GDM1 (cell line): ENCODE results near the gene SCNN1G.
"Not testable (repeated sequence)": the region's sequence is repeated elsewhere in the genome, so short reads cannot be mapped to it uniquely, and the experiment has no call there.

Experiments
- DNase-seq: peaks from one replicate; lab custom pipeline; 2025; lab: John Stamatoyannopoulos, UW

Gene SCNN1G

DNA sequence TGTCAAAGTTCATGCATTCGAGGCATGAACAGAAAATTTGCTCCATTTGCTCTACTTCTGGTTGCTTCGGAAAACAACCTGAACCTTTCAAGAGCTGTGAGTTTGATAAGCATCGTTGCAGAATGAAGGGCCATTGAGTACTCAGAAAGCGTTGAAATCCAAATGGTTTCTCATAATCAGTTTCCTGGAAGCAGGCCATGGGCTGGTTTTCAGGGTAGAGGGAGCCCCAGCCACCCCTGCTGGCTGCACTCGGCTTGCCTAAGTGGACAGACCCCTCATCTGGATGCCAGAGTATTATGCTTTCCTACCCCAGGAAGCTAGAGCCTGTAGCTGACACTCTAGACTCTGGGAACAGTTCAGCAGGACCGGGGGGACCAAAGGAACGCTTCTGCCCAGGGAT lies 24.4 kb downstream of the SCNN1G start:
- no peak for DNase-seq

DNA sequence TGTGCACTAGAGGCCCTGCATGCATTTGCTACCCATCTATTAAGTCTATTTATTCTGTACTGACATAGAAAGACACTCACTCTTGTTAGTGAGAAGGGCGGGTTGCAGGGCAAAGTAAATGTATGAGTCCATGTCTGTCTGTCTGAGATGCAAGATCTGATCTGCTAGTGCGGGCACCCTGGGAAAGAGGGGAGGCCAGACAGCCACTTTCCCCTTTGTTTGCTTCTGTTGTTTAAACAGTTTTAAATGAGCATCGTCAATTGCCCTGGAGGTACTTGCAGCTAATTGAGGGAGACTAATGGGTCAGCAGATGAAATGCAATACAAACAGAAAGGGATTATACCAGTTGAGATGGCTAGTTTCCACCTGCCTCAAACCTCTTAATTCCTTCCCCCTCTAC lies 24.9 kb downstream of the SCNN1G start:
- DNase-seq: no peak

DNA sequence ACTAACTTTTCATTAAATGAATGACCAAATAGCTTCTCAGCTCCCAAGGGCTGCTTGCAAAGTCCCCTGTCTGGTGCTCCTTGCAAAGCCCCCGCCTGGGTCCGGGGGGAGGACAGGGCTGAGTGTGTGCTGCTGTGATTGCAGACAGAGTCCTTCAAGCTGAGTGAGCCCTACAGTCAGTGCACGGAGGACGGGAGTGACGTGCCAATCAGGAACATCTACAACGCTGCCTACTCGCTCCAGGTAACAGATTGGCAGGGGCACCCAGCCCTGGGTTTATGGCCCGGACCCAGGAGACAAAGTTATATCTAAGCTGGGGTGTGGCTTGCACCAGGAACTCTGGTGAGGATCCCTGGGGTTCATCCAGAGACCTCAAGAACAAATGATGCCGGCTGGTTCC lies 27.1 kb downstream of the SCNN1G start:
- no peak for DNase-seq

DNA sequence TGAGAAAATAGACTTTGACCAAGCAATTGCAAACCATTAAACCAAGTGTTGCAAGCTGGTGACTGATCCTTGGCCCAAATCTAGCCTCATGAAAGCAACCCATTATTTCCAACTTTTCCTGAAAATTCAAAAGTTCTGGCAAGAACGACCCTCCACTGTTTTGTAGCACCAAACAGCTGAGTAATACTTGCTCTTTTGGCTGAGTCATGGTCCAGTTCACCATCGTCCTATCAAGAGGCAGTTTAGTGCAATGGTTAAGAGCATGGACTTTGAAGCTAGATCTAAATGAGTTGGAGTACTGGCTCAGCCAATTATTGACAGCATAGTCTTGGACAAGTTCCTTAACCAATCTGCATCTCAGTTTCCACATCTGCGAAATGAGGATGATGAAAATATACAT lies 31.3 kb downstream of the SCNN1G start:
- DNase-seq: no peak

DNA sequence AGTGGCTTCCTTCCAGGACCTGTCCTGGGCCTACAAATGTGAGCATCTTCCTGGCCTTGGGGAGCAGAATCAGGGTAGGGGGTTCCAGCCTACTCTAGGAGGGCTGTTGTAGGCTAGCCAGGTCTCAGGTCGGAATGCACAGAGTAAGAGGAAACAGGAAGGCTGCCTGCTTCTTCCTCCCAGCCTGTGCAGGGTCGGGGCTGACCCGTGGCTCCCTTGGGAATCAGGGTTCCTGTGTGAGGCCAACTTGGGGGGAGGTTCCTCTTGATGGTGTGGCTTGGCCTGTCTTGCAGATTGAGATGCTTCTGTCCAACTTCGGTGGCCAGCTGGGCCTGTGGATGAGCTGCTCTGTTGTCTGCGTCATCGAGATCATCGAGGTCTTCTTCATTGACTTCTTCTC lies 32.3 kb downstream of the SCNN1G start:
- DNase-seq: no peak

DNA sequence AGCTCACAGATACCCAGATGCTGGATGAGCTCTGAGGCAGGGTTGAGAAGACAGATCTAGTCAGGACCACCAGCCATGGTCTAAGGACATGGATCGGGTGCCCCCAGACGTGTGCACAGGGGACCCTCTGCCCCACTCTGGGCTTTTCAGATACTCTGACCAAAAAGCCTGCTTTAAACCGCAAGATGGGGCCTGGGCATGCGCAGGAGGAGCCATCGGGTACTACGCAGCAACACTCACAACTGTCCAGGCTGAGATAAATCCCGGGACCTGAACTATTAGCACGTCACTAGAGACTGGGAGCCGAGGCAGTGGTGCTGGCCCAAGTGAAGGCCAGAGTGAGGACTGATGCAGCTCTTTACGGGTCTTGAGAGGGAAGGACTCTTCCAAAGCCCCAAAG lies 32.9 kb downstream of the SCNN1G start:
- no peak for DNase-seq

DNA sequence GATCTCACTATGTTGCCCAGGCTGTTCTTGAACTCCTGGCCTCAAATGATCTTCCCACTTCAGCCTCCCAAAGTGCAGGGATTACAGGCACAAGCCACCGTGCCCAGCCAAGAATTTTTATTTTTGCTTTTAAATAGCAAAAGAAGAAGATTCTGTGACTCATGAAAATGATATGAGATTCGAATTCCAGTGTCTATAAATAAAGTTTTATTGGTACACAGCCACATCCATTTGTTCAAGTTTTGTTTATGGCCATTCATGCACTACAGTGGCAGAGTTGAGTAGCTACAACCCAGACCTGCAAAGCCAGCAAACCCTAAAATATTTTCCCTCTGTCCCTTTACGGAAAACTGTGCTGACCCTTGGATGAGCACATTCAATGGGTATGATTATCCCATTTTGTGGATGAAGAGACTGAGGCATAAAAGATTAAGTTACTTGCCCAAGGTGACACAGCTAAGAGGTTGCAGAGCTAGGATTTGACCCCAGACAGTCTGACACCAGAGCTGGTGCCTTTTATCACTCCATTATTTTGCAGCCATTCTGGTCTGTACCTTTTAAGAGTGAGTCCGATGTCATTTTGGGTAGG lies 34.2 kb downstream of the SCNN1G start:
- no peak for DNase-seq

DNA sequence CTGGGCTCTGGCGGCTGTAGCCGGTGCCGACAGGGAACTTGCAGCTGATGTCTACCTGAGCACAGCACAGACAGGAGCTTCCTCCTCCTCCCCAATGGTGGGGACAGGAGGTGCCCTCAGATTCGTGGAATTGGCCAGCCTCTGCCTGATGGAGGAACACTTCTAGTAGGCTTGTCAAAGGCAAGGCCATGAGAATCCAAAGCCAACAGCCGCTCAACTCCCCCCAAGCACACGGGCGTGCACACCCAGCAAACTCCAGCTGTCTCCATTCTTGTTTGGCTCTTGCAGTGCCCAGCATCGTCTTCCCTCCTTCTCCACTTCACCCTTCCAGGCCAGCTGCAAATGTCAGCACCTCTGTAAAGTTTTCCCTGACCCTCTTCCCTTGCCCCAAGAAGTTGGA lies 35.1 kb downstream of the SCNN1G start:
- no peak for DNase-seq

DNA sequence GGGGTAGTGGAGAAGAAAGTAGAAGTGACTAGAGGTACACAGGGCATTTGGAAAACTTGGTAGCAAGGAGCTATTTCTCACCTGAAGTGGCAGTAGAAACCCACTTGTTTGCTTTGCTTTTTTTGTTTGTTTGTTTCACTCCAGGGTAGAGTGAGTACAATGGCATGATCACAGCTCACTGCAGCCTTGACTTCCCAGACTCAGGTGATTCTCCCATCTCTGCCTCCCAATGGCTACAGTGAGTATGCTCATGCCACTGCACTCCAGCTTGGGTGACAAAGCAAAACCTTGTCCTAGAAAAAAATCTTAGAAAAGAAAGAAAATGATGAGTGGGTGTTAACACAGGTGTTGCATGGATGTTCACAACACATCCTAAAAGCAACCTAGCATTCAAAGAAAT lies 40.4 kb downstream of the SCNN1G start:
- no peak for DNase-seq

DNA sequence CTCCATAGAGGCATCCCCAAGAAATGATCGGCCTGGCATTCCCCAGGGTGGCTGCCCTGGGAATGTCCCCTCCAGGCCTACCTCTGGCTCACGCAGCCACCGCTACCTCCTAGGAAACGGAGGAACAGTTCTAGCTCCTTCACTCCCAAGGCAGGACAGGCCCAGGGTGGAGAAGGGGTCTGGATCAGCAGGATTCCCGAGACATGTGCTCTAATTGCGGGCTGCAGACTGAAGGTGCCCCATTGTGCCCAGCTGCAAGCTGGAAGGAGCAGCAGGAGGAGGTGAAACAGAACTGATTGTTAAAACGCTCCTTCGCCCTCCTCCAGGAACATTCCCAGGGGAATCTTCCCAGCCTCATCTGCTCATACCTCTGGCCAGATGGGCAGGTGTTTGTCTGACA lies 40.8 kb downstream of the SCNN1G start:
- DNase-seq: no peak

DNA sequence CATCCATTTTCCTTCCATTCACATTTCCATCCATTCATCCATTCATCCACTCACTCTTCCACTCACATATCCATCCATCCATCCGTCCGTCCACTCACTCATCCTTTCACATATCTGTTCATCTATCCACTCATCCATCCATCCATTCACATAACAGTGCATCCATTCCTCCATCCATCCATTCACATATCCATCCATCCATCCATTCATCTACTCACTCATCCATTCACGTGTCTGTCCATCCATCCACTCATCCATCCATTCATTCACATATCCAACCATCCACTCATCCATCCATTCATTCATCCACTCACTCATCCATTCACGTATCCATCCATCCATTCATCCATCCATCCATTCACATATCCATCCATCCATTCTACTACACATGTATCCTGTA lies 42.6 kb downstream of the SCNN1G start:
- no peak for DNase-seq

DNA sequence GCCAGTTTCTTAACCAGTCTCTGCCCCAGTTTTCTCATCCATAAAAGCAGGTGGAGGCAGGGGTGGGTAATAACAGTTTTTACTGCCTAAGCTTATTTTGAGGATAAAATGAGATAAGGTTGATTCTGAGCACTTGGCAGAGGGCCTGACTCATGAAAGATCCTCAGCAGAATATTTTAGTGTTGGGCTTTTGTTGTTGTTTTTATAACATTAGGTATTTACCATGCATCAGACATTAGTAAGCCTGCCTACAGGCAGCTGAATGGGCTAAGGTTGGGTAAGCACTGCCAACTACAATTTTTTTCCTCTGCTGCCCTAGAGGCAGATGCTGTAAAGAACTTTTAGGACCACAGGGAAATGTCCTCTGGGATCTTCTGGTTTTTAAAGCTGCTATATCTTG lies 43.1 kb downstream of the SCNN1G start:
- DNase-seq: no peak

DNA sequence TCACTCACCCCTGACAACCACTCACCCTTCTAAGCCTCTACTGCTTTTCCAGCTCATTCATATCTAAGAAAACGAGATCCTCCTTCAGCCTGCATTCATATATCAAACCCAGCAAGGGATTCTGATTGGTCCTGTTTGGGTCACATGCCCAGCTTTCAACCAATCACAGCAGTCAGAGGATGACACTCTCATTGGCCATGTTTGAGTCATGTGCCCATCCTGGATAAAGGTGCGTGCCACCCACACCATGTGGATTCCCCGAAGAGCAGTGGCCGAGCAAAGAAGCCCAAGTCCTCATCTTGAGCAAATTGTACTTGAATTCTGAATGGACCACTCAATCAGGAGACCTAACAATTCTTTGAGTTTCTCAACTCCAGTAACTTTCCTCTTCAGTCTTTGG lies 45.0 kb downstream of the SCNN1G start:
- no peak for DNase-seq

DNA sequence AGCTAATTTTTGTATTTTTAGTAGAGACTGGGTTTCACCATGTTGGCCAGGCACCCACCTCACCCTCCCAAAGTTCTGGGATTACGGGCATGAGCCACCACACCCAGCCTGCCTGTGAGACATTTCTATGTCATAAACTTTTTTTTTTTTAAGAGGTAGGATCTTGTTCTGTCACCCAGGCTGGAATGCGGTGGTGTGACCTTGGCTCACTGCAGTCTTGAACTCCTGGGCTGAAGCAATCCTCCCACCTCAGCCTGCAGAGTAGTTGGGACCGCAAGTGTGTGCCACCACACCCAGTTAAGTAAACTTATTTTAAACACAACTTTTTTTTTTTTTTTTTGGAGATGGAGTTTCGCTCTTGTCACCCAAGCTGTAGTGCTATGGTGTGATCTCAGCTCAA lies 47.2 kb downstream of the SCNN1G start:
- DNase-seq: no peak

DNA sequence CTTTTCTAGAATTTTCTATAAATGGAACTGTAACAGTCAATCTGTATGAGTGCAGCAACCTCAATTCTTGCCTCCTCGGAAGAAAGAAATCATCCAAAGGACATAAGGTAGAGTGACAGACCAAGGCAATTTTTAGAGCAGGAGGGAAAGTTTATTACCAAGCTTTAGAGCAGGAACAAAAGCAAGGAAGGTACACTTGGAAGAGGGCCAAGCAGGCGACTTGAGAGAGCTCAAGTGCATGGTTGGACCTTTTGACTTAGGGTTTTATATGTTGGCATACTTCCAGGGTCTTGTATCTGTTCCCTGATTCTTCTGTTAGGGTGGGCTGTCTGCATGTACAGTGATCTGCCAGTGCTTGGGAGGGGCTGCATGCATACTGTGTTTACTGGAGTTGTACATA lies 50.3 kb downstream of the SCNN1G start:
- DNase-seq: no peak

DNA sequence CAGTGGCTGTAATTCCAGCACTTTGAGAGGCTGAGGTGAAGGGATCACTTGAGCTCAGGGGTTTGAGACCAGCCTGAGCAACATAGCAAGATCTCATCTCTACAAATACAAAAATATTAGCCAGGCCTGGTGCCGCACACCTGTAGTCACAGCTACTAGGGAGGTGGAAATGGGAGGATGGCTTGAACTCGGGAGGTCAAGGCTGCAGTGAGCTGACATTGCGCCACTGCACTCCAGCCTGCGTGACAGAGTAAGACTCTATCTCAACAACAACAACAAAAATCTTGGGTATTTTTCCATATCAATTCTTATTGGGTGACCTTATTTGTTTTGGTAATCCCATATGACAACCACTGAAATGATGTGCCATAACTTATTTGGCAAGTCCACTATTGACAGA lies 52.6 kb downstream of the SCNN1G start:
- DNase-seq: no peak

DNA sequence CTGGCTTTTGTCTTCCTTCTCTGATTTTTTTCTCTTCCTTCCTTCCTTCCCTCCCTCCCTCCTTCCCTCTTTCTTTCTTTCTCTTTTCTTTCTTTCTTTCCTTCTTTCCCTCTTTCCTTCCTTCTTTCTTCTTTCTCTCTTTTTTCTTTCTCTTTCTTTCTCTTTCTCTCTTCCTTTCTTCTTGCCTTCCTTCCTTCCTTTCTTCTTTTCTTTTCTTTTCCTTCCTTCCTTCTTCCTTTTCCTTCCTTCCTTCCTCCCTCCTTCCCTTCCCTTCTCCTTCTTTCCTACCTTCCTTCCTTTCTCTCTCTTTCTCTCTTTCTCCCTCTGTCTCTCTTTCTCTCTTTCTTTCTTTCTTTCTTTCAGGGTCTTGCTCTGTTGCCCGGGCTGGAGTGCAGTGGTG lies 54.4 kb downstream of the SCNN1G start:
- no peak for DNase-seq

DNA sequence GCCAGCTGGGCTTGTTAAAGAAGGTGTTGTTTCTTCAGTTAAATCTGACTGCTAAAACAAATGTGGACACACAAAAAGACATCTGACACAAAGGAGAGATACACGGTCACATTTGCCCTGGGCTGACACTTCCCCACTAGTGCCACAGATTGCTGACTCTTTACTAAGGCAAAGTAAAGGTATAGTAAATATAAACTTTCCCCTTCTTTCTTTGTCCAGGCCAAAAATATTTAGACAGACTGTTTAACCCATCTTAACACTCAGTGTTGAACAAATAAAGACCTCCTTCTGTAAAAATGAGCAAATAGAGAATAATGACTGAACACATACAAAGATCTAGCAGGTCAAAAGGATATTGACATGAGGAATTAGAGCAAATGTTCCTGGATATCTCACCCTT lies 58.4 kb downstream of the SCNN1G start:
- DNase-seq: no peak

DNA sequence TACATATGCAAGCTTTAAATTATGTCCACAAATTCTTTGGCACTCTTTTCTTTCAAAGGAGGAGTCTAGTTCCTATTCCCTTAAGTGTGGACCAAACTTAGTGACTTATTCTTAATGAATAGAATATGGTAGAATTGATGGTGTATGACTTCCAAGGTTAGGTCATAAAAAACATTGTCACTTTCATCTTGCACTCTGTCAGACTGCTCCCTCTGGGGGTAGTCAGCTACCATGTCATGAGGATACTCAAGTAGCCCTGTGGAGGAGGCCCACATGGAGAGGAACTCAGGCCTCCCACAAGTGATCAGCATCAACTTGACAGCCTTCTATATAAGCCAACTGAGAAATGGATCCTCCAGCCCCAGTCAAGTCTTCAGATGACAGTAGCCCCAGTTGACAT lies 61.6 kb downstream of the SCNN1G start:
- DNase-seq: no peak

DNA sequence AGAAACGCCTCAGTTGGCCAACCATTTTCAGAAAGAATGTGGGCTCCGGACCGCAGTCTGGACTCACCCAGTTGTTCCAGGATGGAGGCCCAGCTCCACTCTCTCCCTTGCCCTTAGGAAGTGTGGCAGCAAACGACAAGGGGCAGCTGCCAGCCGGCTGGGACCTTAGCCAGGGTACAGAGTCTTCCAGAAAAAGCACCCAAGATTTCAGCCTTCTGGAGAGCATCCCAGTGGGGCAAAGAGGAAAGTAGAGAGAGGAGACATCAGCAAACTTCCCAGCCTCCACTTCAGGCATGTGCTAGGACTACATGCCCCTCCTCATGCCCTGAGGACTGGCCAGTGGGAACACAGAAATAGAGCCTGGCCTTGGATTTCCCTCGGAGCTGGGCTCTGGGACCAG lies 62.7 kb downstream of the SCNN1G start:
- no peak for DNase-seq

DNA sequence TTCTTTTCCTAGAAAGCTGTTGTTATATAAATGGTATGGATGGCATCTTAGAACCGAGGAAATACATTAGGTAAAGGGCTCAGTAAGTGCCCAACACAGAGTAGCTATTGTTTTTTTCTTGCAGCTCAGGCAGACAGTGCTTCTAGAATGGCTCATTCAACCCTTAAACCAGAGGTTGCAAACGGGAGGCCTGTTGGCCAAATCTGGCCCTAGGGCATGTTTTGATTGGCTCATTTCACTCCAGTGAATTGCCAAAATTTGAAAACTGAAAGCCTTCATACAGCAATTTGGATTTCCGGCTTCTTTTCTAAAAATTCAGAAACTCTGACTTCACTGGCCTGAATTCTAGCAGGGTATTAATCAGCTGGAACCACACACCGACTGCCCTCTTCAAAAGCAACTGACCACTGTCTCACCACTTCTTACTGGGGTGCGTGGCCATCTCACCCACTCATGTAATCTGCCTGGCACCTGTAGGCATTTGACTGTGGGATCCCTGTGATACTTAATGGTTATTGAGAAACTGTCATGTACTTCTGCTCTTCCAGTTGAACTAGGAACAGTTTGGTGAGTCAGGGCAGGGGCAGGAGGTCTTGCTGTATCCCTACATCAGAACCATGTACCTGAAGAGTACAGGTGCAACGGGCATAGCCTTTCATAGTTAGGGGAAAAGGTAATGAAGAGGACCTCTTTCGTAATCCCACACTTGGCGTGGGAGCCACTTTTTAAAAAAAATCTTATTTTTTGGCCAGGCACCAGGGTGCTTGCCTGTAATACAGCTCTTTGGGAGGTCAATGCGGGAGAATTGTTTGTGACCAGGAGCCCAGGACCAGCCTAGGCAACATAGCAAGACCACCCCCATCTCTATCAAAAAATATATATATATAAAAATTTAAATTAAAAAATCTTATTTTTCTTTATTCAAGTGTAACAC lies 66.0 kb downstream of the SCNN1G start:
- no peak for DNase-seq

DNA sequence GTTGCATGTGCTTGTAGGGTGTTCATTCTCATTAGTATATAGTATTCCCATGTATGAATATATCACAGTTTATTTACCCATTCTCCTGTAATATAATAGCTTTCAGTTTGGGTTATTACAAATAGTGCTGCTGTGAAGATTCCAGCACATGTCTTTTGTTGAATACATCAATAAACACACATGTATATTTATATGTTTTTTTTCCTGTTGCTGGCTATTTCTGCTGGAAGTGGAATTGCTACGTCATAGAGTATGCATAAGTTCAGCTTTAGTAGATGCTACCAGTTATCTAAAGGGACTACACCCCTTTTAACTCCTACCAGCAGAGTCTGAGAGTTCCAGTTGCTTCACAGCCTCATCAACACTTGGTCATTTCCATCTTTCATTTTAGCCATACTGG lies 67.3 kb downstream of the SCNN1G start:
- no peak for DNase-seq

DNA sequence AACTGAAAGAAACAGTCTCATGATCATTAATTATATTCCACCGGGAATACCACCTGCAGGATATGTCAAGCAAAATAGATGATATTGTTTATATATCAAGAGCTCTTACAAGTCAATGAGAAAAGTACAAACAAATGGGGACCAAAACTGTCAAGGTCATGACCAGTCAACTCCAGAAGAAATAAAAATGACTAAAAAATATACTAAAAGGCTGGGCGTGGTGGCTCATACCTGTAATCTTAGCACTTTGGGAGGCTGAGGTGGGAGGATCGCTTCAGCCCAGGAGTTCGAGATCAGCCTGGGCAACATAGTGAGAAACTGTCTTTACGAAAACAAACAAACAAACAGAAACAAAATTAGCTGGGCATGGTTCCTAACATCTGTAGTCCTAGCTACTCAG lies 69.8 kb downstream of the SCNN1G start:
- DNase-seq: no peak

DNA sequence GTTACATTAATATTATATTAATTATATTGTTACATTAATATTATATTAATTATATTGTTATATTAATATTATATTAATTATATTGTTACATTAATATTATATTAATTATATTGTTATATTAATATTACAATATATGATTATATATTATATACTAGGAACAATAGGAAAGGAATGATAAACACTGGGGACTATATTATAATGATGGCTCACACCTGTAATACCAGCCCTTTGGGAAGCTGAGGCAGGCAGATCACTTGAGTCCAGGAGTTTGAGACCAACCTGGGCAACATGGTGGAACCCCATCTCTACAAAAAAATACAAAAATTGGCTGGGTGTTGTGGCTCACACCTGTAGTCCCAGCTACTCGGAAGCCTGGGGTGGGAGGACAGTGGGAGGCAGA lies 71.1 kb downstream of the SCNN1G start:
- not testable (repeated sequence) for DNase-seq
